NCI-H146 treated with DMSO at 0.1 percent for 48 hours (cell line): ENCODE measurements around the gene HS6ST2.
"Not testable (repeated sequence)": the region's sequence is repeated elsewhere in the genome, so short reads cannot be mapped to it uniquely, and the experiment has no call there.

ENCODE experiments used
- DNase-seq: peaks from one replicate; lab custom pipeline; 2025; ENCODE audit not compliant: unreplicated experiment; lab: John Stamatoyannopoulos, UW

The HS6ST2 gene

DNA sequence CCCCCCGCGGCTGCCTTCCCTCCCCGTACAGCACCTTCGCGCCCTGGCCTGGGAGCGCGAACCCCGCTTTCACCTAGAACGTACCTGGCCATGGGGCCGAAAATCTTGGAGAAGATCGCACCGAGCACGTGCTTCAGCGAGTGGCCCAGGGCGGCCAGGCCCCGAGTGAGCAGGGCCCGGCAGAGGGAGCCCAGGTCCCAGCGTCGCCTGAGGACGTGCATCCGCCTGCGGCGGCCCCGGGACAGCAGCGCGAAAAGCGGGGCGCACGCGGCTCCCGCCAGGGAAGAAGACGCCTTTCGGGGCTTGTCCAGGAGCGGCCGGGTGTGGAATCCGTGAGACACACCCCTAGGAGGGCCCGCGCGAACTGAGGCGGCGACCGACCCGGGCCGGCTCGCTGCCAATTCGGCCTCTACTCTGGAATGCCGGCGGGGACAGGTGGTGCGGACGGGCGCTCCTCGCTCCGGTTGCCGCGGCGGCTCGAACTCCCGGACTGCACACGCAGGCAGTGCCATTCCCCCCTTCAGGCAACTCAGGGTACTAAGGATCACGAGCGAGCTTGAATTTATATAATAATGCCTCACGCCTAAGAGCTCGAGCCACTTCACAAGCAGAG lies at the start of gene HS6ST2:
Gene HS6ST2 (minus strand): TSS at position 539 of the 613 bp plus-strand sequence.
- DNase-seq = no peak

DNA sequence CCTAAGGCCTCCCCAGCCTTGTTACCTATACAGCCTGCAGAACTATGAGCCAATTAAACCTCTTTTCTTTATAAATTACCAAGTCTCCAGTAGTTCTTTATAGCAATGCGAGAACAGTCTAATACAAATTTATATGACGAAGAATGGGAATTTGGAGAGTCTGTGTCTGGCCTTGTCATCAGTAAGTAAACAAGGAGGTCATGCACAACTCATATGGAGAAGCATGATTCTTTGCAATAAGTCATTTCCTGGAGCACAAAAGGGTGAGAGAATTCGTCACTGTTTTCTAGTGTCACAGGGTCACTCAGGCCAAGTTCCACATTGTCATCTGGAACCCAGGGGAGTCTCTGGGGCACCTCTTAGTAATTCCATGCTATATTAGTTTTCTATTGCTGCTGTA lies 49.0 kb upstream of the HS6ST2 start:
- DNase-seq = no peak

DNA sequence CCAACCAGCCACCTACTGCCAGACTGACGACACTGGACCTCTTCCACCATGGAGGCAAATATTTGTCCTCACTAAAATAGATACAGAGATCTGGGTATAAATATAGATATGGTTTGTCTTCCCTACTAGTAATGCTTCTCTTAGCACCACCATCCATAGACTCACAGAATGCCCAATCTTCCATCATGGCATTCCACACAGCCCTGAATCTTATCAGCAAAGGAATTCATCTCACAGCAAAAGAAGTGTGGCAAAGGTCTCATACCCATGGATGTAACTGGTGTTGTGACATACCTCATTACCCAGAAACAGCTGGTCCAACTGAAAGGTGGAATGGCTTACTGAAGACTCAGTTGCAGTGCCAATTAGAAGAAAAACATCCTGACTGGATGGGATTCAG lies 47.2 kb upstream of the HS6ST2 start:
- no peak for DNase-seq

DNA sequence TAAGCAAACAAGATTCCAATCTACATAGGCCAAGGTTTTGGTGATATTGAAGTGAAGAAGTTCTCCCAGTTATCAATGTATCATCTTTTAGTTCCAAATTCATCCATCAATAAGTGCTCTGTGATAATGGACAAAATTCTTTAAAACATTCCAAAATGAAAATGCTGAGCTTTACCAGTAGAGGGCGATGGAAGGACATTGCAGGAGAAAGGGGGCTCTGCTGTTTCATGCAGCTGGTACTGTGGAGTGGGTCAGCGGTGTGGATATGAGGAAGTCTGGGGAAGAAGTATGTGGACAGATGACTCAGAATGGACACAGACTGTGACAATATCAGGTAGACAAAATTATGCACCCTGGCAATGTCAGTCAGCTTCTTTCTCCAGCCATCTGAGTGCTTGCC lies 46.6 kb upstream of the HS6ST2 start:
- no peak for DNase-seq

DNA sequence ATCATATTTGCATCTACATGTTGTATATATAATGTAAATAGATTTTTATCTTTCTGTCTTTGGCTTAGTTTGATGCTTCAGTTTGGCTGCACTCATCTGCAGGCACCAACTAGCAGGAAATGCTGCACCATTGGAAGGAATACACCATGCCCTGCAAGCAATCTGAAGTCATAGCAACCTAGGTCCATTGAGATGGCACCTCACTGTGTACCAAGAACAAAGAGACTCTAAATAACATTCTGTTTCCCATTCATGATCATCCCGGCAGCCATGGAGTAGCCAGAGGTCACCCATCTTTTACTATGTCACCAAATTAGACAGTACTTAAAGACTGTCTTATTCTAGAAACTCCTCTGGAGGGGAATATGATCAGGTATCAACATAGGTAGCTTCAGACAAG lies 40.8 kb upstream of the HS6ST2 start:
- no peak for DNase-seq

DNA sequence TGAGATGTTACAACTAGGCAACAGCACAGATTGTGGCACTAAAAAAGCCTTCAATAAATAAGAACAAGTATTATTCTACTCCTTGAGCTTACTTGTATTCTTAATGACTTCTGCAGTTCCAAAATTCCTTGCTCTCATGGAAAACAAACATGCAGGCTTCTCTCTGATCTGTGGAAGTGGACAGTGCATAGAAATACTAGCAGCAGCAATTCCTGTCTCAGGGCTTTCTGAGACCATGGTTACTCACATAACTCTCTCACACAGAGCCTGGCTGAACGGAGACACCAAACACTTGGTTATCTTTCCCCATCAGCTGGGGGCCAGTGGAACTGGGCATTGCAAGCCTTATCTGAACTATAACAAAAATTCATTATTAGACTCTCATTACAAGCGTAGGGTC lies 32.4 kb upstream of the HS6ST2 start:
- DNase-seq = no peak

DNA sequence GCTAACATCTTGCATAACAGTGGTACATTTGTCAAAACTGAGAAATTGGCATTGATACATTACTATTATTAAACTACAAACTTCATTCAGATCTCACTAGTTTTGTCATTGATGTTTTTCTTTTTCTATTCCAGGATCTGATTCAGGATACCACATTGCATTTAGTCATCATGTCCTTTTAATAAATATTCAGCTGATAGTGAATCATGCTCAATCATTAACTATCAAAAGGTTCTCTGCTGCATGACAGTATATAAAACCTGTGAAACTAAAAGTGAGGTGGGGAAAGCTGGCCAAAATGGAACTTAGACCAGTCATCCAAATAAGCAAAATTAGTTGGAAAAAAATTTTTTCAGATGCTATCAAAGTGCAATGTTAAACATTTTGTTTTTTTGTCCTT lies 28.1 kb upstream of the HS6ST2 start:
- no peak for DNase-seq

DNA sequence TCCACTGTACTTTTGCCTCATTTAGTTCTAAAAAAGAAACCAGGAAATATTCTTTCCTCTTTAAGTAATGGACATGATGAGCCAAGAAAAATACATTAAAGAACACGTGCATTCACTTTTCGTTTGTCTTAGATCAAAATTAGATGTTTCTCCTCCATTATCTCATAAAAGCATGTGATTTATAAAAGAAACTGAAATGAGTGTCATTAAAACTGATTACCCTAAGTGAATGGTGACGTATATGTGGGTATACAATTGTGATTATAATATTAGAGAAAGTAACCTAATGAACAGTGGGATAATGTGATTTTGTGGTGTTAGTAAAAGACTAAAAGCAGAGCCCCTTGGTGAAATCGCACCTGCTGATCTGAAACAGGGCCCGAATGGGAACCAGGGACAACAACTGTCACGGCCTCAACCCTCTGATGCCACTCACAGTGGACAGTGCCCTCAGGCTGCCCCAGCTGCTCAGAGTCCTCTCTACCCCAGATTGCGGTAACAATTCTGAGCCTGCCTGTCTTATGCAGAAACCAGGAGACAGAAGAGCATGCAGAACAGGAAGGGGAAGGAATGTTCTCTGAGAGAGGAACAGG lies 25.7 kb upstream of the HS6ST2 start:
- no peak for DNase-seq

DNA sequence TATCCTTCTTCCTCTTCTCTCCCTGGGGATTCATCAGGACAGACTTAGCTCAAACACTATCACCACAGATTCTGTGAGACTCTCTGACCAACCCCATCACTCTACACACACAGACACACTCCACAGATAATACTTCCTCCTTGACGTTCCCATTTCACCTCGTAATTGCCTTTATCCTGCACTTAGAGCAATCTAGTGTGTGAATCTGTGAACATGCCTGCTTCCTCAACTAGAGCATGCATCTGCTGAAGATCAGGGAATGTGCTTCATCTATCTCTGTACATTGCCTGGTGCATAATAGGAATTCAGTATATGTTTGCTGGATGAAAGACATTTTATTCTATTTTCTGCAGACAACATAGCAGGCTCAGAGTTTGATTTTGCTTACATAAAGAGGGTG lies 25.1 kb upstream of the HS6ST2 start:
- no peak for DNase-seq

DNA sequence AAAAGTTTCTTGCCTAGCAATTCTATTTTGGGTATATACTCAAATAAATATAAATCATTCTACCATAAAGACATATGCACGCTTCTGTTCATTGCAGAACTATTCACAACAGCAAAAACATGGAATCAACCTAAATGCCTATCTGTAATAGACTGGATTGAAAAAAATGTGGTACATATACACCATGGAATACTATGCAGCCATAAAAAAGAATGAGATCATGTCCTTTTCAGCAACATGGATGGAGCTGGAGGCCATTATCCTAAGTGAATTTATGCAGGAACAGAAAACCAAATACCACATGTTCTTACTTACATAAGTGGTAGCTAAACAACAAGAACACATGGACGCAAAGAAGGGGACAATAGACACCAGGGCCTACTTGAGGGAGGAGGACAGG lies 21.6 kb upstream of the HS6ST2 start:
- DNase-seq = not testable (repeated sequence)

DNA sequence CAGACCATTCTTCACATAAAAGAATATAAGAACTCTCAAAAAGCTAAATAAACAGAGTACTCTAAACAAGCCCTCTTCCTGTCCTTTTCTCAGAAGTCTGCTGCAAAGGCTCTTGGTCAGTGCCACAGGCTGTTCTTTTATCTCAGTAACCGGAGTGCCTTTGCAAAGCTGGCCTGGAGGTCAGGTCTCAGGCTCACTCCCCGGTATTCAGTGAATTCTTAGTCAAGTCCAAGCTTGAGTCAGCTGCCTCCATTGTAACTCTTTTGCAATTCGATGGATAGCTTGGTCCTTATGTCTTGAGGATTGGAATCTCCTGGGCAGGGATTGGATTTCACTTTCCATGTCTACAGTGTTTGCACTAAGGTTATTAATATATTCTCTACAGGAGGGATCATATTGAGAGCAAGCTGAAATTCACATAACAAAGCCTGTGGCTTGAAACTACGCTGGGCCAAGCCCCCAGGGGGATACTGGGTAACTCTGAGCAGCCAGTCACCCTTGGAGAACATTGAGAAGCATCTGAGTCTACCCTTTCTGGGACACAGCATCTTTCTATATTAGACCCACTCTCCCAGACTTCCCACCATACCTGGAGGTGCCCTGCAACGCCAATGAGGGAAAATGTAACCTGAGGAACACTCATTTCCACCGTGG lies 10.0 kb upstream of the HS6ST2 start:
- no peak for DNase-seq

DNA sequence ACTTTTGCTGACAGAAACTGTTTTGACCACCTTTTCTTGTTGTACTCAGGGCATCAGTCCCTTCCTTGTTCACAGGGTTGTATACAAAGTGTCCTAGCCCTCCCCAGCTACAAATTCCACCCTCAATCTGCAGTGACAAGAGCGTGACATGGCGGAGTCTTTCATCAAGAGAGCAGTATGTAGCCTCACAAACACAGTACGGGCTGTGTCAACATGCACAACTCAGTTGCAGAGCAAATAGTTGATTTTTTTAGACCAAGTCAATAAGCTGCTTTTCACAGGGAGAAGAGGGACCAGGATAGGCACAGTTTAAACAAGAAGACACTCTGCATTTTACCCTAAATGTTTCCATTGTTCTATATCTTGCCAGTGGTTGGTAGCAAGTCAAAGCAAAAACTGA lies 8.6 kb upstream of the HS6ST2 start:
- DNase-seq = no peak

DNA sequence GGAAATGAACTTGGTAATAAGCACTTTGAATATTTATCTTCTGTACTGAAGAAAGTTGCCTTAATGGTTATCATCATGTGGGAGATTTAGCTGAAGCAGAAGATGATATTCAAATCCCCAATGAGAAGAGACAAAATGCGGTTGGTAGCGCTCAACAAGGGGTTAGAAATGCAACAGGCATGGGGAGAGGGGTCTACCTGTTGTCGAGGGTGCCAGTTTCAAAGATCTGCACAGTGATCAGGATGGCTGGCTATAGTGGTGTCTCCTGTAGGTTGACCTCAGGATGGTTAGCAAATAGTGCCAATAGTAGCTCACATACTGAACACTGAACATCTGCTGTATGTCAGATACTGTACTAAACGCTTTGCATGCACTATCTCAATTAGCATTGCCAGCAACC lies 7.0 kb upstream of the HS6ST2 start:
- DNase-seq = no peak

DNA sequence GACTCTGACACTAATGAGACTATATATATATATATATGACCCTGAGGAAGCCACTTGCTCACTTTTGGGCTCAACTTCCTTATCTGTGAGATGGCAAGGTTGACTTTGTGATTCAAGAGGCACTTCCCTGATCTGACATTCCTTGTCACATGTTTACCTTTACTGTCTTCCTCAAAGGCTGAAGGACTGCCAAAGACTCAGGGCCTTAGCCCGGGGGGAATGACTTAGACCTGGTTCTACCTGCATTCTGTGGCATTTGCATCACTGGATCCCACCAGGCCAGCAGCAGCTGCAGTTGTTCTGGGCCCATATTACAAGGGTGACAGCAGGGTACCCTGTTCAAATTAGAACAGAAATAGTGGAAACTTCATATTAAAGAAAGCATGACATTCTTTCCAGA lies 3.1 kb upstream of the HS6ST2 start:
- DNase-seq = no peak

DNA sequence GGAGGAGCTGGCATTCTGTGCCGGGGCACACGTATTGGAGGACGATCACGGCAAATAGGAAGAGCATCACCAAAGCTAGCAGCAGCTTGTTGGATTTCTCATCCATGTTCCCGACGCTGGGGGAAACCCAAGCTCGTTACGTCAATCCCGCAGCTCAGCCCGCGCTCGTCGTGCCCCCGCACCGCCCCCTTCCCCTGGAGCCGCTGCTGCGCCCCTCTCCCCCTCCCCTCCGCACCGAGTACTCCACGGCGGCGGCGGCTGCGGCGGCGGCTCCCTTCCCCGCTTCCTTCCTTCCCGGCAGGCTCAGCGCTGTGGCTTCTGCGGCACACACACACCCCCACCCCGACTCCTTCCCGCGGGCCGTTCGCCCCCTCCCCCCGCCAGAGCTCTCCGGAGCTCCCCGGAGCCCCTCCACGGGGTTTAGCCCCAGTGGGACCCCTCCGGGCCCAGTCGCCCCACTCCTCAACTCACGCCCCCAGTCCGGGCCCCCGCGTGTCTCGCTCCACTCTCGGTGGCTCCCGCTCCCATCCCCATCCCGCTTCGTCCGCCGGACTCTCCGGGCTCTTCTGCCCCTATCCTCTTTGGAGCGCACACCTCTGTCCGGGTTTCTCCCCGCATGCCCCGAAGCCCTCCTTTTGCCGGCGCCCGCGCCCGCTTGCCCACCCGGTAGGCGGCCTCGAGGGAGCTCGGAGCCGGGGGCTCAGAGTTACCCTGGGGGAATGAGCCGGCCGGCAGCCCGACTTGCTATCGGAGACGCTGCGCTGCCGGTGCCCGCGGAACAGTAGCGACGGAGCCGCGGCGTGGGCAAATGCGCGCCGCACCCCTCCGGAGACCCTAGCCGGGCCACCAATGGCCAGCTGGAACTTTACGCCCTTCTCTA lies 978 bp downstream of the HS6ST2 start:
- DNase-seq = no peak

DNA sequence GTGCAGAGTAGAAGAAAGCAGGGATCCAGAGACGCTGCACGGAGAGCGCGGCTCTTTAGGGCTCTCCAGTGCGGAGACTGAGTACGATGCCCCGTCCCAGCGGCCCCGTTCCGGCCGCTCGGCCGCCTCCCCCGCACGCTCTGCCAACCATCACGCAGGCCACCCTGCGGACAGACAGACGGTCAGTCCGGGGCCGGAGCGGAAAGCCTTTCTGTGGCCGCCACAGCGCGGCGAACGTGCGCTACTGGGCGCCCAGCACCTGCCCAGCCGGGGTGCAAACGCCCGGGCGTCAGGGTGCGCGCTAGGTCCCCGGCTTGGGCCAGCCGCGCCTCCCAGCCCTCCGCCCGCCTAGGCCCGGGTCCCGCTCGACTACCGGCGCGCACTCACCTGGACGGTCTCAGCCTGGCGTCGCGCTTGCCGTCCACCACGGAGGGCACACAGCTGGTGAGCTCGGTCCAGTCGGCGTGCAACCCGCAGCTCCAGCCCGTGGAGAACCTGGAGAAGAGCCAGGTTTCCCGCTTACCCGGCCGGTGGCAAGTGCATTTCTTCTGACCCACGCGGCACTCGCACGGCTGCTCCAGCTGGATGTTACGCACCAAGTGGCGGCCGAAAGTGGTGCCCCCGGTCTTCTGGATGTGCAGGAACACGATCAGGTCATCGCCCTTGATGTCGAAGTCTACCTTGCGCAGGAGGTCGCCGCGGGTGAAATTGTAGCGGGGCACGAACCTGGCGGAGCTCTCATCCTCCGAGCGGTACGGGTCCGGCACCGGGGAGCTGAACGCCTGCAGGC lies 1.8 kb downstream of the HS6ST2 start:
- no peak for DNase-seq

DNA sequence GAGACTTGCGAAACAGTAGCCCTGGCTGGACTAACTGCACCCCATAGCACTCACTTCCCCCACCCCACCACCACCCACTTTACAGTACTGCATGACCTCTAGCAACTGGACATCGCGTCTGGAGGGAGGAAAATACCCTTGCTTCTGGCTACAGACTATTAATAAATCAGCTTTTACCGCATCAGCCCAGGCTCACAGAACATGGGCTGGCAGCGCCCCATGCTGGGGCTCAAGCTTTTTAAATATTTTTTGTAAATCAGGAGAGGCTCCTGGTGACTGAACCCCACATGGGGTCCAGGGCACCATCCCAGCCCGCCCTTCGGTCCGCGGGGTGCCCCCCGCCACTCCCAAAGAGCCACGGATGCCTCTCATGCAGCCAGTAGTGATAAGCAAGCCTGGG lies 2.7 kb downstream of the HS6ST2 start:
- DNase-seq = no peak

DNA sequence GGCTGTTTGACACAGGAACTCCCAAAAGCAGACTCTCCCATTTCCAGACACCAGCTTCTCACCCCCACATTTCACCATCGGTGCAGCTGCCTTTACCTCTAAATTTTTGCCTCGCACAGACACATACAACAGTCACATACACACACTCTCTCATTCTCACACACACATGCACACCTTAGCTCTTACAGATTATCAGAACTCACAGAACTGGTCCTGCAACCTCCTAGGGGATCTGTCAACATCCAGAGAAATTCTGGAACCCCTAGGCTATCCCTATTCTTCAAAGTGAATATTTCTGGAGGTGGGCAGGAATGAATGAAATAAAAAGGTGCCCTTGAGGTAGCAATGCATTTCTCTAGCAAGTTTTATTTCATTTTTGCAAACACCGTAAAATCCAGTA lies 4.1 kb downstream of the HS6ST2 start:
- DNase-seq = no peak

DNA sequence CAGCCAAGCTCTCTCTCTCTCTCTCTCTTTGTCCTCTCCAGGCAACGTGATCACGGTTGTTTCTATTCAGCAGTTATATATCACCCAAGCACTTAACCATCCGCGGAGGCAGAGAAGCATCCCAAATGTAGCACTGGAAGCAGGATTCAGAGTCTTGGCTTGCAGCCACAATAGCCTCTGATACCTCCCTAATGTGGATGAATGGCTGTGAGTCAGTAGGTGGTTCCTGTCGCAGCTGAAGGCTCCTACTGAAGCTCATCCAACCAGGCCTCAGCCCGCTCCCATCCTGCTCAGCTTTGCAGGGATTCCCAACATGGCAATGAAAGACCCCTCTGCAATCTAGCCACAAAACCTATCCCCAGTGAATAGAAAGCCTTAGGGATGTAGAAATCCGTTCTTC lies 5.1 kb downstream of the HS6ST2 start:
- no peak for DNase-seq

DNA sequence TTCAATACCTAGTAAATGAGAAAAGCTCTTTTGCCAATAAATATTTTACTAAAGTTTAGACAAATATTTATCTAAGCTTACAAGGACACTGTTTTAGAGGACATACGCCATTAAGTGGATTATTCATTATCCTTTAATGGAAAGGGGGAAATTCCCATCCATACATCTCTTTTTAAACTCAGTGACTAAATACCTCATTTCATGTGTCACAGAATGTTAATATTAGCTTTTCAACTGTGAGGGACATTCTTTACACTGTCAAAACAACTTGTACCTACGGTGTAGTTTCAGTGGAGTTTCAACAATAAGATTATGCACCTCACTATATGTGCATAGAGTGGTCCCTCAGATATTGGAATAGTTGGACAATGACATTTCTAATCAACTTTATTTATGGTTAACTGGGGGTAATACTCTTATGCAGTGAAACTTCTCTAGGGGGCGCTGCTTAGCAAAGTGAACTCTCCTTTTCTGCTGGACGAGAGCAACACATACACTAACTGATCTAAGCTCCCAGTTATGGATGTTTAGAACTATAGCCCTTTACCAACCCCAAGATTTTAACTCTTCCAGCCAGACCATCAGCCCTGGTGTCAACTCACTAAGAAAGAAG lies 9.7 kb downstream of the HS6ST2 start:
- DNase-seq = no peak
